Right ventricle myocardium inferior (tissue), 1 donor: Measurements from ENCODE around the gene TEX50. TPM values are rescaled to one million over a fixed set of nuclear protein-coding genes. Genes with fewer than 3 reads are reported as not detected.
"Not testable (repeated sequence)": the region's sequence is repeated elsewhere in the genome, so short reads cannot be mapped to it uniquely, and the experiment has no call there.

Experiments
- ATAC-seq: fragments of 200-7000 bp; cut with Tn5 transposase; one replicate; pipeline ENCODE4 v1.9.1; 2020; ENCODE audit warnings: mild to moderate bottlenecking, moderate library complexity
- DNase-seq: peaks from one replicate; pipeline ENCODE4 v3.0.0; 2021; ENCODE audit errors: missing footprints
- intact Hi-C: fragments of 100-400 bp; cut with DNase I; formaldehyde crosslinking; loops from one replicate; pipeline ENCODE4 v1.11.0; 2022
- total RNA-seq: library from RNA; stranded (reverse); fragmentation: NEBNext Ultra II Directional; extraction: Animal tissue kit (Norgen Biotek cat#: 25700); gene quantifications from one replicate; pipeline ENCODE4 v1.2.1, GENCODE V29; 2021
- donor health status: DM: no; HTN: yes; CAD: no; lungs with severe emphysema.

The TEX50 gene
- total RNA-seq, 1 donor from 2014 or later: not detected

DNA sequence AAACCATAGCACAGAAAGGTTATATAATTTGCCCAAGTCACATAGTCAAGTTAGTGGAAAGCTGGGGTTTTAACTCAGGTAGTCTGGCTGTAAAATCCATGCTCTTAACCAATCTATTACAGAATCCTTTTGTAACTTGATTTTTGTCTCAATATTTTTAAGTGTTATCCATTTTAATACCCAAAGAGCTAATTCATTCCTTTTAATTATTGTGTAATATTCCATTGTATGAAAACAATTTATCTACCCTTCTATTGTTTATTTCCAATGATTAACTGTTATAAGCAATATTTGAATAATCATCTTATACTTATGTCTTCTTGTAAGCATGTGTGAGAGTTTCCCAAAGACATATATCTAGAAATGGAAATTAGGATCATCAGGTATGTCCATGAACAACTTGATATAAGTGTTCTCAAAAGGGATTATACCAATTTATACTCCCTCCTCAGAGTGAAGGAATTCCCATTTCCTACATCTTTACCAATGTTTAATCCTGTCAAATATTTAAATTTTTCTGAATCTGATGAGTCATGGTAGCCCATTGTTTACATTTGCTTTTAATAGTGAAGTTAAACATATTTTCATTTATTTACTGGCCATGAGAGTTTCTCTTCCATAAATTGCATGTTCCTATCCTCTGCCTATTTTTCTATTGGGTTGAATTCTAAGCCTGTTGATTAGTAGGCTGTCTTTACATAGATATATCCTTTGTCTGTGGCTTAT is 13.9 kb downstream of the TEX50 start:
- intact Hi-C loops: no loop called here
- no peak for DNase-seq
- ATAC-seq: no peak

GRCh38 chr1:173660306-173660705 is 25.2 kb downstream of the TEX50 start:
- ATAC-seq: no peak

GRCh38 chr1:173661271-173661670 is 26.1 kb downstream of the TEX50 start:
- intact Hi-C loops: no loop called here
- no peak for ATAC-seq
- no peak for DNase-seq

More at GRCh38 chr1:173660306-173660705, 25.2 kb downstream of the TEX50 start:
- no peak for DNase-seq
- intact Hi-C loops: no loop called here

DNA sequence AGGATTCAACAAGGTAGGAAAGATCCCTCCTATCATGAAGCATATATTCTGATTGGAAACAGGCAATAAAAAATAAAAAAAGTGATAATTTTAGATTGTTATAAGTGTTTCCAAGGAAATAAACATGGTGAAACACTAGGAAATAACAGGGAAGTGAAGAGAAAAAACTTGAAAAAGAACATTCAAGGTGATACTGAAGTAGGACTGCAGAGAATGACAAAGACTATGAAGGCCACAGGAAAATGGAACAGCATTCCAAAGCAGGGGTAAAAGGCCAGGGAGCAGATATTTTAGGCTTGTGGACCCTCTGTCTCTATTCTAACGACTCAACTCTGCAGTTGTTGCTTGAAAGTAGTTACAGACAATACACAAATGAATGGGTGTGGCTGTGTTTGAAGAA is 26.6 kb downstream of the TEX50 start:
- DNase-seq (no peak), ATAC-seq (no peak)
- intact Hi-C loops: no loop called here

- ATAC-seq (no peak), DNase-seq (no peak)
- intact Hi-C loops: no loop called here
These were observed 28.0 kb downstream of the TEX50 start for GRCh38 chr1:173663159-173663558.

GRCh38 chr1:173666646-173667045 is 31.5 kb downstream of the TEX50 start:
- intact Hi-C loops: no loop called here
- no peak for ATAC-seq
- no peak for DNase-seq

- intact Hi-C loops: no loop called here
- no peak for ATAC-seq
- DNase-seq: peak; percentile 60
These were observed 34.4 kb downstream of the TEX50 start, which contains the start of gene ANKRD45 for GRCh38 chr1:173669491-173669941. Gene ANKRD45 (minus strand): TSS chr1:173669851. CDS start chr1:173659418, 10,433 bp downstream.

DNA sequence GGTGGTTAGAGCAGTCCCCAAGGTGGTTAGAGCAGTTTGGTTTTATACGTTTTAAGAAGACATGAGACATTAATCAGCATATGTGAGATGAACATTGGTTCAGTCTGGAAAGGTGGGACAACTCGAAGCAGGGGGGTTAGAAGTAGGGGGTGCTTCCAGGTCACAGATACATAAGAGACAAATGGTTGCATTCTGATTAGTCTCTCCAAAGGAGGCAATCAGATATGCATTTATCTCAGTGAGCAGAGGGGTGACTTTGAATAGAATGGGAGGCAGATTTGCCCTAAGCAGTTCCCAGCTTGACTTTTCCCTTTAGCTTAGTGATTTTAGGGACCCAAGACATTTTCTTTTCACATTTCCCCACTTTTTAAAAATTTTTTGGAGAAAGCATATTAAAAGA is 39.4 kb downstream of the TEX50 start:
- DNase-seq, intact Hi-C loops, ATAC-seq: not testable (repeated sequence)

DNA sequence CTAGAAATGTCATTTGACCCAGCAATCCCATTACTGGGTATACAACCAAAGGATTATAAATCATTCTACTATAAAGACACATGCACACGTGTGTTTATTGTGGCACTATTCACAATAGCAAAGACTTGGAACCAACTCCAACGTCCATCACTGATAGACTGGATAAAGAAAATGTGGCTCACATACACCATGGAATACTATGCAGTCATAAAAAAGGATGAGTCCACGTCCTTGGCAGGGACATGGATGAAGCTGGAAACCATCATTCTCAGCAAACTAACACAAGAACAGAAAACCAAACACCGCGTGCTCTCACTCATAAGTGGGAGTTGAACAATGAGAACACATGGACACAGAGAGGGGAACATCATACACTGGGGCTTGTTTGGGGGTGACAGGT is 45.0 kb downstream of the TEX50 start:
- intact Hi-C loops, DNase-seq, ATAC-seq: not testable (repeated sequence)

DNA sequence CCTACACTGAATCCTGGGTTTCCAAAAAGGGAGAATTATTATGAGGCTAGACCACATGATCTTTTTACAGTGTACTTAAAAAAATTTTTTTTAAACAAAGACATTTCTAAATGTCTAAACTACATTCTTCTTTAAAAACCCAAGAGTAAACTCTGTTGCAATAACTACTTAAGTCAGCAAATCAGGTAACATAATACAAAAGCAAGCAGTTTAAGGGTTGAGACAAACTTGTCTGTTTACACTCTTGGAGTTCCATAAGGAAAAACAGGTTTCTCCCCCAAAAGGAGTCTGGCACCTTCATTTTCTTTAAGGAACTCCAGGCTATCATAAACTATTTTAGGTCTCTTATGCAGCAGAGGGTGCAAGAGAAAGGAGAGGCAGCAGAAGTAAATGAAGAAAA is 47.0 kb downstream of the TEX50 start:
- ATAC-seq (no peak), DNase-seq (no peak)
- intact Hi-C loops: no loop called here

DNA sequence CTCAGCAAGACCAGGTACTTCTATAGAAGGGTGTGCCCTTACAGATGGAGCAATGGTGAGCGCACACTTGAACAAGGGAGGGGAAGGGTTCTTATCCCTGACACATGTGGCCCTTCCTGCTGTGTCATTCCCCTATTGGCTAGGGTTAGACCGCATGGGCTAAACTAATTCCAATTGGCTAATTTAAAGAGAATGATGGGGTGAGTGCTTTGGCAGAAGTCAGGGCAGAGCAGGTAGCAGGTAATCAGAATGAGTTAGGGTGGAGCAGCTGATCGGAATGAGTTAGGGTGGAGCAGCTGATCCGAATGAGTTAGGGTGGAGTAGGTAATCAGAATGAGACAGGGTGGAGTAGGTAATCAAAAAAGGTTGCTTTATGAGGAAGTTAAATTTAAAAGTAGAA is 48.7 kb downstream of the TEX50 start:
- ATAC-seq, DNase-seq, intact Hi-C loops: not testable (repeated sequence)

DNA sequence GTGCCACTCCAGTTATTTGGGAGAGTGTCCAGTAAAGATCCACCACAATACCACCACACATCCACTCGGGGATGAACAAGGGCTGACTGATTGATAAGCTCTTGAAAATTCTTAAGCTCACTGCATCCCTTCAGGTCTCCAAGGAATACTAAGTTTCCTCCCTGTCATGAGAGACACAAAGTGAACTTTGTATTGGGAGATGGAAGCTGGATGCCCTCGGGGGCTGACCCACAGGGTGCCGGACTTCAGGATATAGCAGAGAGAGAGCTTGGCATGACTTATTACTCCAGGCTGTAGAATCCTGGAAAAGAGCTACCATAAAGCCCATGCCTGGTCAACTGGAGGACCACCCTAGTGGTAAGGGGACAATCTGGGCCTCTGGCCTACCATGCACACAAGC is 50.0 kb downstream of the TEX50 start:
- DNase-seq, intact Hi-C loops, ATAC-seq: not testable (repeated sequence)

Other genes starting within 250 kb of the TEX50 start
- 518 TPM for gene PRDX6, start 158.0 kb upstream of the TEX50 start, total RNA-seq
- gene SLC9C2, start 32.3 kb upstream of the TEX50 start, total RNA-seq: 0.16 TPM
- gene ANKRD45, start 34.5 kb downstream of the TEX50 start, total RNA-seq: 0.16 TPM
- gene KLHL20, start 79.6 kb downstream of the TEX50 start, total RNA-seq: 16.5 TPM
- 13.5 TPM for gene DARS2, start 189.3 kb downstream of the TEX50 start, total RNA-seq
- gene CENPL, start 189.5 kb downstream of the TEX50 start, total RNA-seq: 3.3 TPM
- 46.4 TPM for gene GAS5, start 232.7 kb downstream of the TEX50 start, total RNA-seq
- gene ZBTB37, start 233.0 kb downstream of the TEX50 start, total RNA-seq: 7.7 TPM